NCI-H460 (cell line): ENCODE measurements around the gene ADAMTSL4. TPM values are rescaled to one million over a fixed set of nuclear protein-coding genes. Genes with fewer than 3 reads are reported as not detected.
"Not testable (repeated sequence)": the region's sequence is repeated elsewhere in the genome, so short reads cannot be mapped to it uniquely, and the experiment has no call there.

Source experiments
- DNase-seq: peaks from one replicate; pipeline ENCODE4 v3.0.0-alpha.2; 2016; ENCODE audit warnings: low read depth; ENCODE audit errors: extremely low read depth
- small RNA-seq, 2 experiments: library from RNA; depleted of rRNA; stranded (forward); fragments of <200 nt; gene quantifications; one replicate each; pipeline ENCODE3, GENCODE V24; 2014
- total RNA-seq: library from RNA; depleted of rRNA; stranded (reverse); fragments of >200 nt; shearing (Covaris generic); gene quantifications from 2 replicates; pipeline ENCODE4 v1.2.3, GENCODE V29; 2014; rRNA removed

Gene ADAMTSL4
- total RNA-seq, 1 experiment from 2014 or later: 5.7 TPM

DNA sequence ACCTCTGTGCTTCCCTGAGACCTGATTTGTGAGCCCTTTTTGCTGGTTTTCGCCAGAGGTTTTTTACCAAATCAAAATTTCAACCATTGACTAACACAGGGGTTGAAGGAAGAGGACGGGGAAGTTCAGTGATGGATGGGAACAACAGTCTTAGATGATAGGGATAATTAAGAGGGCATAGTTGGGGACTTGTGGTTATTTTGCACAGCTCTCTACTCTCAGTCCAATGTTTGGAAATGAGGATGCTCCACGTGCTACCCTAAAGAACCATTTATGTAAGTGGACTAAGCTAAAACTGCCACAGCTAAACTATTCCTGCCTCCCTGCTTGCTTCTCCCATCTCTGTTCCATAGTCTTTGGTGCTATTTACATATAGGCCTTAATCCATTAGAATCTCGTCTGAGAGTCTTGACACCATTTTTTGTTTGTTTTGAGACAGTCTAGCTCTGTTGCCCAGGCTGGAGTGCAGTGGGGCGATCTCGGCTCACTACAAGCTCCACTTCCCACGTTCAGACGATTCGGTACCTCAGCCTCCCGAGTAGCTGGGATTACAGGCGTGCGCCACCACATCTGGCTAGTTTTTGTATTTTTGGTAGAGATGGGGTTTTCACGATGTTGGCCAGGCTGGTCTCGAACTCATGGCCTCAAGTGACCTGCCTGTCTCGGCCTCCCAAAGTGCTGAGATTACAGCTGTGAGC, 30.9 kb downstream of the ADAMTSL4 start:
- DNase-seq: no peak

DNA sequence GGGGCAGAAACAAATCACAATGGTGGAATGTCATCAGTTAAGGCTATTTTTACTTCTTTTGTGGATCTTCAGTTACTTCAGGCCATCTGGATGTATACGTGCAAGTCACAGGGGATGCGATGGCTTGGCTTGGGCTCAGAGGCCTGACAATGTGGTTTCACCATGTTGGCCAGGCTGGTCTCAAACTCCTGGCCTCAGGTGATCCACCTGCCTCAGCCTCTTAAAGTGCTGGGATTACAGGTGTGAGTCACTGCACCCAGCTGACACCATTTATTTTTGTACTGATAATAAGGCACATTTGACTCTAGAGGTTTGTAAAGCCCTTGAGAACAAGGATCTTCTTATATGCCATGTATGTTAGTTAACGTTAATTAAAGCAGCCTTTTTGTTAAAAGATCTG, 31.8 kb downstream of the ADAMTSL4 start:
- not testable (repeated sequence) for DNase-seq

DNA sequence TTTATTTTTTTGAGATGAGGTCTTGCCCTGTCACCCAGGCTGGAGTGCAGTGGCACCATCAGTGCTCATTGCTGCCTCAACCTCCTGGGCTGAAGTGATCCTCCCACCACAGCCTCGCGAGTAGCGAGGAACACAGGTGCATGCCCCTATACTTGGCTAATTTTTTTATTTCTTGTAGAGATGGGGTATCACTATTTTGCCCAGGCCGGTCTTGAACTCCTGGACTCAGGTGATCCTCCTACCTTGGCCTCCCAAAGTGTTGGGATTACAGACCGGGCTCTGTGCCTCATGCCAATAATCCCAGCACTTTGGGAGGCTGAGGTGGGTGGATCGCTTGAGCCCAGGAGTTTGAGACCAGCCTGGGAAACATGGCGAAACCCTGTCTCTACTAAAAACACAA, 32.2 kb downstream of the ADAMTSL4 start:
- not testable (repeated sequence) for DNase-seq

DNA sequence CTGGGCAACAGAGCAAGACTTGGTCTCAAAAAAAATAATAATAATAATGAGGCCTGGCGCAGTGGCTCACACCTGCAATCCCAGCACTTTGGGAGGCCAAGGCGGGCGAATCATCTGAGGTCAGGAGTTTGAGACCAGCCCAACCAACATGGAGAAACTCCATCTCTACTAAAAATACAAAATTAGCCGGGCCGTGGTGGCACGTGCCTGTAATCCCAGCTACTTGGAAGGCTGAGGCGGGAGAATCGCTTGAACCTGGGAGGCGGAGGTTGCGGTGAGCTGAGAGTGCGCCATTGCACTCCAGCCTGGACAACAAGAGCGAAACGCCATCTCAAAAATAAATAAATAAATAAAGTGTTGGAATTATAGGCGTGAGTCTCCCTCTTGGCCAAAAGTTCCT, 32.8 kb downstream of the ADAMTSL4 start:
- DNase-seq: not testable (repeated sequence)

DNA sequence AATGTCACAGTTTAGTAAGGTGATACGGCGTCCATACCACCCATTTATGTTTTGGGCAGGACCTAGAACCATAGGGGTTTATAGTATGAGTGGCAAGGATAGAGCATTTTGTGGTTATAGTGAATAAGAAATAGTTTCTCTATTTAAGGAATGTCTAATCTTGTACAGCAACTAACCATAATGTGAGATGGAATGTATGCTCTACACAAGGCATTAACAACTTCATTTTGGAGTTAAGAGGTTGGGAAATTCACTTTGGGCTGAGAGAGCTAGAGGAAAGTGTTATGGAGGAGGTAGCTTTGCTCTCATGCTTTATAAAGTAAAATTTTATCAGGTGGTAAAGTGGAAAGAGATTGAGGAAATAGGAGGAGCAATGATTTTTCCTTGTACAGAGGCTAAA, 33.2 kb downstream of the ADAMTSL4 start:
- no peak for DNase-seq

DNA sequence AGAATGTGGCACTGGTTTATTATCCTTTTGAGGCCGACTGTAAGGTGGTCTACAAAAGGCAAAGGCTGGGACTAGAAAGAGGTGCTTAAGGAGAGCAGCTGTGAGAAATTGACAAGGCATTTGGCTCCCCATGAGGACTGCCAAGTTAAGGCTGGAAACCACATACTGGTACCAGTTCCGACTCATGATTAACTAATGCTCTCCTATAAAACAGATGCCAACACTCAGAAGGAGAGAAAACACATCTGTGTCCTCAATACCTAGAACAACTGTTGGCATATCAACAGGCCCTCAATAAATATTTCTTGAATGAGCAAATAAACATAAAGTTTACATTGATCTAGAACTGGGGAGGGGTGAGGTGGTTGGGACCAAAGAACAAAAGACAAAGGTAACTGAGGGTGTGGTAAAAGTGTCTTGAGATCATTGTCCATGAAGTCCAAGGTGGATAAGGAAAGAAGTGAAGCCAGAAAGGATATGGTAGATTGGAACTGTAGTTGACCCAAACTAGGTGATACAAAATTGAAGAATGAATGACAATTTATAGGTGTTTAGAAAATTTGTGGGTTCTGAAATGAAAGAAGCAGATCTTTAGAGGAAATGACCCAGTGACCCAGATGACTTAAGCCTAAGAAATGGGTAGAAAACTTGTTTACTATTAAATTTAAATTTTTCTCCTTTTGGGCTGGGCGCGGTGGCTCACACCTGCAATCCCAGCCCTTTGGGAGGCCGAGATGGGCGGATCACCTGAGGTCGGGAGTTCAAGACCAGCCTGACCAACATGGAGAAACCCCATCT, 47.1 kb downstream of the ADAMTSL4 start:
- no peak for DNase-seq

DNA sequence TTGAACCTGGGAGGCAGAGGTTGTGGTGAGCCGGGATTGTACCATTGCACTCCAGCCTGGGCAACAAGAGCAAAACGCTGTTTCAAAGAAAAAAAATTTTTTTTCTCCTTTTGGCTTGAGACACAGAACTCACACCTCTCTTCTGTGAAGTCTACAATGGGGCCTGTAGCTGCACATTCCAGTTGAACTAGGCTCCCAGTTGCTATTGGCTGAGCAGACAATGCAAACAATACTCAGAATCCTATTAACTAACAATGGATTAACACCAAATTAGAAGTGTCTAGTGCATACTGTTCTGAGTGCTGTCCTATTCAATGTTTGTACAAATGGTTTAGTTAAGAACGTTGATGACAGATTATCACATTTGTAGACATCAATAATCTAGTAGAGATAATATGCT, 47.8 kb downstream of the ADAMTSL4 start:
- no peak for DNase-seq

DNA sequence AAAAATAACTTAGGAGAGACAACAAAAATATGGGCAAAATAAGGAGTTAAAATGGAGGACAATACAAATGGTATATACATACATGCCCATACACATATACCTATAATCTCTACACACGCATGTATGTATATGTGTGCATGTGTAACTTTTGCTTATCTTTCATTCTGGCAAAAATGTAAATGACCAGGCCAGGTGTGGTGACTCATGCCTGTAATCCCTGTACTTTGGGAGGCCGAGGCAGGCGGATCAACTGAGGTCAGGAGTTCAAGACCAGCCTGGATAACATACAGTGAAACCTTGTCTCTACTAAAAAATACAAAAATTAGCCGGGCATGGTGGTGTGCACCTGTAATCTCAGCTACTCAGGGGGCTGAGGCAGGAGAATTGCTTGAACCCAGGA, 49.1 kb downstream of the ADAMTSL4 start:
- not testable (repeated sequence) for DNase-seq

DNA sequence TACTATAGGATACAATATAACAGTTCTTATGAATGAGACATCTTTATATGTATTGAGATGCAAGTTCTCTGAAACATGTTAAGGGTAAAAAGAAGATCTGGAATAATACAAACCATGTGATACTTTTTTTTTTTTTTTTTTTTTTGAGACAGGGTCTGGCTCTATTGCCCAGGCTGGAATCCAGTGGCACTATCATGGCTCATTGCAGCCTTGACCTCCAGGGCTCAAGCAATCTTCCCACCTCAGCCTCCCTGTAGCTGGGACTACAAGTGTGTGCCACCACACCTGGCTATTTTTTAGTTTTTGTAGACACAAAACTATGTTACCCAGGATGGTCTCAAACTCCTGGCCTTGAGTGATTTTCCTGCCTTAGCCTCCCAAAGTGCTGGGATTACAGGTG, 52.3 kb downstream of the ADAMTSL4 start:
- no peak for DNase-seq

DNA sequence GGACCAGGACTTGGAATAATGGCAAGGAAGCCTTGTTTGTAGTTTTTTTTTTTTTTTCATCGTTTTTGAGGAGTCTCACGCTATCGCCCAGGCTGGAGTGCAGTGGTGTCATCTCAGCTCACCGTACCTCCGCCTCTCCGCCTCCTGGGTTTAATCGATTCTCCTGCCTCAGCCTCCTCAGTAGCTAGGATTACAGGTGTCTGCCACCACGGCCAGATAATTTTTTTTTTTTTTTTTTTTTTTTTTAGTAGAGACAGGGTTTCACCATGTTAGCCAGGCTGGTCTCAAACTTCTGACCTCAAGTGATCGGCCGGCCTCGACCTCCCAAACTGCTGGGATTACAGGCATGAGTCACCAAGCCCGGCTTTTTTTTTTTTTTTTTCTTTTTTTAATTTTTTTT, 53.2 kb downstream of the ADAMTSL4 start:
- DNase-seq: not testable (repeated sequence)

DNA sequence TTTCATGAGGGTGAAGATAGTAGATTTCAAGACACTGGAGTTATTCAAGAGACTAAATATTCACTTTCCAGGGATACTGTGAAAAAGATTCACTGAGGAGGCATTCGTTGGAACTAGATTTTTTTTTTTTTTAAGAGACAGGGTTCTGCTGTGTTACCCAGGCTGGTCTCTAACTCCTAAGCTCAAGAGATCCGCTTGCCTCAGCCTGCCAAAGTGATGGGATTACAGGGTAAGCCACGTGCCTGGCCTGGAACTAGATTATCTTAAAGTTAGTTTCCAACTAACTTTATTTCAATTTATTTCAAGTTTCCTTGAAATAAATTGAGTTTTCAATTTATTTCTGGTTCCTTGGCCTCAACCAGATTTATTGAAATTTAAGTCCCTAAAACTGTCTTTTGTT, 54.5 kb downstream of the ADAMTSL4 start:
- no peak for DNase-seq

DNA sequence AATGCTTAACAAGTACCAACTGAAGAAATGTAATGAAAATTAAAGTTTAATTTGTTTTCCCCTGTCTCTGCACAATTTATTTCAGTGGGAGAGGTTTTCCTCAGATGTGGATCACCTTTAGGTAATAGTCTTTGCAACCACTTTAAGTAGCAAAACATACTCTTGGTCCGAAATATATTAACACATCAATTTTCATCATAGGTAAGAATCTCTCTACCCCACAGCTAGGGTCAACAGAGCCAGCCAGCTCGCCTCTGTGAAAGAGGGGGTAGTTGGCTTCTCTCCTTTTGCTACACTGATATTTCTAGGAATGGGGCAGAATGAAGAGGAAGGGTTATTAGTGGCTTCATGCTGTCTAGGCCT, 55.0 kb downstream of the ADAMTSL4 start:
- no peak for DNase-seq

DNA sequence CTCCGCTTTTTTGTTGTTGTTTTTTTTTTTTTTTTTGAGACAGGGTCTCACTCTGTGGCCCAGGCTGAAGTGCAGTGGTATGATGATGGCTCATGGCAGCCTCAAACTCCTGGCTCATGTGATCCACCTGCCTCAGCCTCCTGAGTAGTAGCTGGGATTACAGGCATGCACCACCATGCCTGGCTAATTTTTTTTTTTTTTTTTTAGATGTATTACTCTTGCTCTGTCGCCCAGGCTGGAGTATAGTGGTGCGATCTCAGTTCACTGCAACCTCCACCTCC, 56.2 kb downstream of the ADAMTSL4 start:
- not testable (repeated sequence) for DNase-seq

DNA sequence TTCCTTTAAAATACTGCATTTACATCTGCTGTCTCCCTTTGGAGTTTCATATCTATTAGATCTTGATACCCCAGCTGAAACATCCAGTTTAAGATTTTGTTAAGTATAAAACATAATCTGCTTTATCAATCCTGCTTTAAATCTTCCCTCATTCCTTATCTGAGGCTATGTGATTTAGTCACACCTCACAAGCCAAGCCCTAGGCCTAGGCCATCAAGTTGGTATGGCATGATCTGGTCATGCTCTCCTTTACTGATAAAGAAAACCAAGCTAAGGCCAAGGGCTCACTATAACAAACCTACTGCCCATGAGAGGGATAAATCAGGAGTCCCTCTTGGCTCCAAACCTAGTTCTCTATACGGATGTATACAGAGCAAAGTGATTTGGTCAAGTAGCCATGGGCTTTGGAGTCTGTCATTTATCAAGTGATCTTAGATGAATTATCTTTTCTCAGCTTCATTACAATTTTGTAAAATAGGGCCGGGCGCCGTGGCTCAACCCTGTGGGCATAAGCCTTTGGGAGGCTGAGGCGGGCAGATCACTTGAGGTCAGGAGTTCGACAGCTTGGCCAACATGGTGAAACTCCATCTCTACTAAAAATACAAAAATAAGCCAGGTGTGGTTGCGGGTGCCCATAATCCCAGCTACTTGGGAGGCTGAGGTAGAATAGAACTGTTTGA, 57.4 kb downstream of the ADAMTSL4 start:
- DNase-seq: no peak

DNA sequence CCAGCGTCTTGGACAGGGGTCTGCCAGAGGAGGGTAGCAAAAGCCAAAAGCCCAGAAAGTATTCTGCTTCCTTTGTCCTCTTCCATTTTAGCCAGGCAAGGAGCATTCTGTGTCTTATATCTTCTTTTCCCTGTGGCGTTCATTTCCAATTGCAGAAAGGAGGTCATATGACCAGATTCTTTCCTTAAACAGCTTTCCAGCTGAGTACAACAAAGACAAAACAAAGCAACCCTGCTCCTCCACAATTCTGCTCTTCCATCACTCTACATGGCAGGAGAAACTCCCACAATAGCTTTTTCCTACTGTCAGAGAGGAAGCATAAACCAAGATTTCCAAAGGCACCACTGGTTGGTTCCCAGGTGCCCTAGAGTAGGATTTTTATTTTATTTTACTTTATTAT, 60.5 kb downstream of the ADAMTSL4 start:
- DNase-seq: no peak

Small RNA genes within 50 kb of the gene (small RNA-seq; reads per million reads assigned to genes)
- gene MIR4257 (0 reads per million in 2 experiments), gene RF00015 (0 reads per million in 2 experiments), gene RF00561 (0 reads per million in 2 experiments), gene RN7SL473P (0 to 0.06 reads per million in 2 experiments), gene RN7SL600P (0 to 0.02 reads per million in 2 experiments)

Other genes with a start within 250 kb of the ADAMTSL4 start
- gene PRPF3, start 227.9 kb upstream of the ADAMTSL4 start, total RNA-seq: 76.5 and 89.8 TPM in 2 replicates
- gene RPRD2, start 185.3 kb upstream of the ADAMTSL4 start, total RNA-seq: 21.8 and 23.0 TPM in 2 replicates
- 40.4 and 42.1 TPM in 2 replicates for gene TARS2, start 62.0 kb upstream of the ADAMTSL4 start, total RNA-seq
- 11.7 and 12.0 TPM in 2 replicates for gene ECM1, start 41.3 kb upstream of the ADAMTSL4 start, total RNA-seq
- not detected in 2 replicates for gene FALEC, start 33.7 kb upstream of the ADAMTSL4 start, total RNA-seq
- 489 and 574 TPM in 2 replicates for gene MCL1, start 30.2 kb downstream of the ADAMTSL4 start, total RNA-seq
- gene ENSA, start 80.2 kb downstream of the ADAMTSL4 start, total RNA-seq: 123 and 128 TPM in 2 replicates
- 15.0 and 19.1 TPM in 2 replicates for gene GOLPH3L, start 147.7 kb downstream of the ADAMTSL4 start, total RNA-seq
- 10.2 and 14.6 TPM in 2 replicates for gene HORMAD1, start 171.5 kb downstream of the ADAMTSL4 start, total RNA-seq
- 0.38 and 1.1 TPM in 2 replicates for gene CTSS, start 216.4 kb downstream of the ADAMTSL4 start, total RNA-seq